Stimulated activated CD8-positive, alpha-beta memory T cell treated with anti-CD3 and anti-CD28 coated beads, Interleukin-2, amount 100 ng/mL, for 48 hours (primary cell): Measurements from ENCODE around the gene TIE1.

Experiments used
- DNase-seq, 2 donors: peaks; one replicate each; pipeline ENCODE4 v3.0.0-alpha.2; 2020; ENCODE audit warnings: low read depth in 2 of 2

The TIE1 gene

DNA sequence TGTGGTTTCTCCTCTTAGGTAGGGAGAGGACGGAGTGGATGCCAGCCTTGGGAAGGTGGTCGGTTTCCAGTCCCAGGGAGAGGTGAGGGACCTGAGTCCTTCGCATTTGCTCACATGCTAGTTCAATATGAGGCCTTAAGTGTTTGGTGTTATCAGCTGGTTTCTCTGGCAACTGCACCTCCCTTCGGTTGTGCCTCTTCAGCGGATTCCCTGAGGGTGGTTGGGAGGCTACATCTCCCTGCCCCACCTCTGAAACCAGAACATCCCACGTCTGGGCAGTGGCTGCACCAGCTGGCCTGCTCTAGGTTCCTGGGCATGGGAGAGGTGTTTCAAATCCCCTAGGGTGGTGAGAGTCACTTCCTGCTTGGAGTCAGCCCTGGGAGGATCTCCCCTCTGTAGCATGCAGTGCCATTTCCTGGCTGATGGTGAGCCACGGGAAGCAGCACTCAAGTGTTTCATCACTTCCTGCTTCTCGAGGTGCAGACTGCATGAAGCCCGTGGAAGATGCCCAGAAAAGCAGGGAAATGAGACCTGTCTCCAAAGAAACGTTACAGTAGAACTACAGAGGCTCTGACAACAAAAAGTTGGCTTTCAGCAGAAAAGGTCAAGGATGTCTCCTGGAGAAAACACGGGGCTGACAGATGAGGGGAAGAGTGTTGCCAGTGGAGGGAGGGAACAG lies 26.5 kb upstream of the TIE1 start:
- peak in 1 of 2 donors; percentile 6 for DNase-seq

DNA sequence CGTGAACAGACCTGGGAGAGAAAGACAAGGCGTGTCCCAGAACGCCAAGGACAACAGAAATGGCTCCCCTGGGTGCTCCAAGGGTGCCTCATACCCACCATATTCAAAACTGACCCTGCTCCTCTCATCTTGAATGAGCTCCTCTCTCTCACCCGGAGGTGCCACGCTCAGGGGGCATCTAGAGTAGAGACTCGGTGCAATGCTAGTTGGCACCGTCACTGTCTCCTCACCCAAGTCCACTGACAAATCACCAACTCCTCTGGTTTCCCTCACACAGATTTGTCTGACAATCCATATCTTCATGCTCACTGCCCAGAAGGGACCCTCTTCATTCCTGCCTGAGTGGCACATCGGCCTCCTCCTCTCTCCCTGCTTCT lies 26.0 kb upstream of the TIE1 start:
- no peak for DNase-seq

DNA sequence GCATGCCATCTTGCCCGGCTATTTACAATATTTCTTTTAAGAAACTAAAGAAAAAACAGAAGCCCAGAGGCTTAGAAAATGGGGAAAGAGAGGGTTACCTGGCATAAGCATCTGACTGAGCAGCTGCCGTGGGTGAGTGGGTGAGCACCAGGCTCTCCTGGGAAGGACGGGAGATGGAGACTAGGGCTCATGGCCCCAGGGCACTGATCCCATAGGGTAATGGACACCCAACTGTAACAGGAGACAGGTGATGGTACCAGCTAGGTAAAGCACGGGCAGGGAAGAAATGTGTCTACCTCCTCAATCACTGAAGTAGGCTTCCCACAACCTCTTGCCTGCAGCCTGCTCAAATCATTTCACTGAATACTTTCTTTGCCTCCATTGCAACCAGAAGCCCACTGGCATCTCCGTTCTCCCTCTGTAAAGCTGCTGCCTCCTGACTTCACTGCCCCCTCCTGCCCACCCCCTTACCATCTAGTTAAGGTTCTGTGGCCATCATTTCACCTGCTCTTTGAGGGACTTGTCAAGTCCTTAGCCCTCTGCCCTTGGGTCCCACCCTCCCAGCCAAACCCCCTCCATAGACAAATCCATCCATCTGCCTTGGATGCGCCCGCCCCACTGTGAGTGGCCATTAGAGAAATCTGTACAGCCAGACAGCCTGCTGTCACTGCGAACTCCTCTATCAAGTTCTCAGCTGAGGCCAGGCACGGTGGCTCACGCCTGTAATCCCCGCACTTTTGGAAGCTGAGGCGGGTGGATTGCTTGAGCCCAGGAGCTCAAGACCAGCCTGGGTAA lies 24.8 kb upstream of the TIE1 start:
- no peak for DNase-seq

DNA sequence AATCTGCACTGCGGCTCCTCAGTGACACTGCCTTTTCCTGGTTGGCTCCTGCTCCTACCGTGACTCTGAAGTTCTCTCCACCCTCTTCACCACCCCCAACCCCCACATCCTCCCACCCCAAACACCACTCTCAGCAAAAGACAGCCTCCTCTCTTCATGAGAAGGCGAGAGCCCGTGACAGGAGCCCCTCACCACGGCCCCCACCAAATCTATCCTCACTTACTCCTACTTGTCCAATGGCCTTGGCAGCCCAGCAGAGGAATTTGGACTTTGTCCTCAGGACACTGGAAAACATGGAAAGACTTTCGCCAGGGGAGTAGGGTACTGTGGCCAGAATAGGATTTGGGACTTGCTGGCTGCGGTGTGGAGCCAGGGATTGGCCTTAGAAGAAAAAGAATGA lies 24.1 kb upstream of the TIE1 start:
- DNase-seq: no peak

DNA sequence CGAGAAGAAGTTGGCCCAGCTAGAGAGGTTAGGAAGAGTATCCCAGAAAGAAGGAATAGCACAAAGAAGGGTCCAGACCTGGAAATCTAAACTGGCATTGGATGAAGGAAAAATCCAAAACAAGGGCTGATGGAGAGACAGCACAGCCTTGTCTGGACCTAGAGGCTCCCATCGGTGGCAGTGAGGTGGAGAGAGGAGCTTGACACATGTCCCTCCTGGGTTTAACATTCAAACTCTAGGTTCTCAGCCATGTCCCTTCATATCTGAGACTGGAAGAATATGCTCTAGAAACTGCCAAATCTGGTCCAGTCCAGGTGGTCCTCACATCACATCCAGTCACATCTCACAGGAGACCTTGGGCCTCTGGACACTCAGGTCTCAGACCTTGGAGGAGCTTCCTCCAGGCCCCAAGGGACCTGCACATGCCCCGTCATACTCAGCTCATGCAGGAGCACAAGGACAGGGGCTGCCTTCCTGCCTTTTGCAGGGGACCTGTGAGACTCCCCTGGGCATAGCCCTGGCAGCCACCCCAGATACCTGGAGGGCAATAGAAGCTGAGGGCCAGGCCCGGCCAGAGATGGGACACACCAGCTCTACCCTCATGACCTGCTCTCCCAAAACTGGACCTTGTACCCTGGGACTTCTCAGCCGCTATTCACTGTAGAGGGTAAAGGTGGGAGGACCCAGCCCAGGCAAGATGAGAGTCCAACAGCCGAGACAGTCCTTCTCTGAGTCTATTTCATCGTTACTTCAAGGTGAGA lies 23.5 kb upstream of the TIE1 start:
- DNase-seq: no peak

DNA sequence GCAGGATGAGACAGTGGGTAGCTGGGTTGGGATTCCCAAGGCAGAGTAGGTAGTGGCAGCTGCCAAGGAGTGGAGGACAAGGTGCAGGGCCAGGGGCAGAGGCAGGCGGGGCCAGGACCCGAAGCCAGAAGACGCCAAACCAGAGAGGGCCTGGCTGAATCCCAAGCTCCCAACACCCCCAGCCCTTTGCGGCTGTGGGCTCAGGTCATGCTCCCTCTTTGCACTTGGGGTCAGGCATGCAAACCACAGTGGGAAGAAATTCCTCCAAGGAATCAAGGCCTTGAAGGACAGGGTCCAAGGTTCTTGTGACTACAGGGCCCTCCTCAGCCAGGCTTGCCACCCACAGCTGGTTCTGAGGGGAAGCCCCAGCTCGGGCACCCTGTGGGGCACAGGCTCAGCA lies 21.6 kb upstream of the TIE1 start:
- no peak for DNase-seq

DNA sequence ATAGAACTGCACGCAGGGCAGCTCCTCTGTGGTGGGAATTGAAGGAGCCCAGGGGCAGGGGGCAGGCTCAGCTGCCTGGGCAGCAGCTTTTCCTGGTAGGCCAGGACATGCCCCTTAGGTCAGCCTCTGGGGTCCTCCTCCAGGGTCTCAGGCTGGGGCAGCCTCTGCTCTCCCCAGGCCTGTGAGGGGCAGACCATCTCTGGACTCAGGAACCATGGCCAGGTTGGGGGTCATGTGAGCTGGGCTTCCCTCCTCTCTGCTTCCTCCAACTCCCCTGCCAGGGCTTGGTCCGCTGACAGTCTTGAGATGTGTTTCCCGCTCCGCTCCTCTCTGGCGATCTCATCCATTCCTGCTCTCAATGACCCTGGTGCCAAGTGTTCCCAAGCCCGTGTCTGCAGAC lies 21.1 kb upstream of the TIE1 start:
- no peak for DNase-seq

DNA sequence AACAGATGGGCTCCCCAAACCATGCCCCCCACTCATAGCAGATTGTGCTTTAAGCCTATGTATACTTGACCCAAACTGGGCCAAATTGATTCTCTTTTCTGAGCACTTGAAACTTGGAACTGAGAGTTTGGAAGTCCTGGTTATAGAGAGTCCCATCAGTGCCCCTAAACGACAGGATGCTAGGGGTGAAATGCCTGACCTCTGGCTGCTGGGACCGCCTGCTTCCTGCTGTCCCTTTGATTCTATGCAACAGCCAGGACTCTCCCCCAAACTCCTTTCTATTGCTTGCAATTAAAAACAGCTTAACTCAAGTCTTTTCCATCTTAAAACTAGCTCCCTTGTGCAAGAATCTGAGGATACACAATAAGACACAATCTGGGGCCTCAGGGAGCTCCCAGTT lies 20.1 kb upstream of the TIE1 start:
- DNase-seq: no peak

DNA sequence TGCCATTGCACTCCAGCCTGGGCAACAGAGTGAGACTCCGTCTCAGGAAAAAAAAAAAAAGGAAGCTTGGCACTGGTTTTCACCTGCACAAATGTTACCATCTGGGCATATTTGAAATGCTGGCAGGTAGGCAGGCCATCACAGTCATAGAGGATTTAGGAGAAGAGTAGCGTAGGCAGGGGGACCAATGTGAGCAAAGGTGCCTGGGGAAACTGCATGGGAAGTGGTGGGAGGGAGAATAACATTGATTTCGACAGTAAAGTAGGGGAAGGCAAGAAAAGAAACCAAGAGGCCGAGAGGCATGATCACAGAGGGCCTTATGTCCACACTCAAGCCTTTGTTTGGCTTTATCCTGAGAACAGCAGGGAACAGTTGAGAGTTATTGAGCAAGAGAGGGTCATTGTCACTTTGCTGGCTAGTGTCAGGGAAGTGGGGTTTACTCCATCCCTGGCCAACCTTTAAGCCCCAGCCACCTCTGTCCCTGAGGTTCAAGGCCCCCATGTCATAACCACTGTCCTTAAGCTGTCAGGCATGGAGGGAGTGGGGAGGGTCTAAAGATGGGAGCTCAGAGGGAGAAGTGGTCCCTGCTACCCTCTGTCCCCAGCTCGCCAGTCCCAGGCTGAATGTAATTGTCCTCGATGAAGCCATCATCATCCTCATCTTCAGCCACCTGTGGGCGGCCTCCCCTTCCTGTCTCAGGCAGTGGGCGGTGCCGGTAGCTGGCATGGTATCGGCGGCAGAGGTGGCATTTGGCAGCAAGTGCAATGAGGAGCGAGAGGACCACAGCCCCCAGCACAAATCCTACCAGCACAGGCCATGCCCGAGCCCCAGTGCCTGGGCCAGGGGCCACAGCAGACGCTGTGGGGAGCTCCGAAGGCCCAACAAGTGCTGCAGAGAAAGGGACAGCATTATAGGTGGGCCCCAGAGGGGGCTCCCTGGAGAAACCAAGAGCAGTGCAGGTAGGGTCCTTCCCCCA lies 18.3 kb upstream of the TIE1 start:
- no peak for DNase-seq

DNA sequence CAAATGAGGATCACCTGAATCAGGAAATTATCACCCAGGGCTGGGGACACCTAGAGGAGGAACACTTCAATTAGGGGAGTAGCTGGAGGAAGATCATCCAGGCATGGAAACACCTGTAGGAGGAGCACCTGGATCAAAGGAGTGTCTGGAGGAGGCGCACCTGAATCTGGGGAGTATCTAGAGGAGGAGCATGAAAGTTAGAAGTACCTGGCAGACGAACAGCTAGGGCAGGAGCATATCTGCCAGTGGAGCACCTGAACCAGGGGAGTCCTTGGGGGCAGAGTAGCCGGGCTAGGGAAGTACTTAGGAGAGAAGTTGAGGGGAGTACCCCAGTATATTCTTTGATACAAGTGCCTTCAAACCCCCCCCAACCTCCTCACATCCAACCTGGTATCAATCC lies 16.7 kb upstream of the TIE1 start:
- DNase-seq: no peak

DNA sequence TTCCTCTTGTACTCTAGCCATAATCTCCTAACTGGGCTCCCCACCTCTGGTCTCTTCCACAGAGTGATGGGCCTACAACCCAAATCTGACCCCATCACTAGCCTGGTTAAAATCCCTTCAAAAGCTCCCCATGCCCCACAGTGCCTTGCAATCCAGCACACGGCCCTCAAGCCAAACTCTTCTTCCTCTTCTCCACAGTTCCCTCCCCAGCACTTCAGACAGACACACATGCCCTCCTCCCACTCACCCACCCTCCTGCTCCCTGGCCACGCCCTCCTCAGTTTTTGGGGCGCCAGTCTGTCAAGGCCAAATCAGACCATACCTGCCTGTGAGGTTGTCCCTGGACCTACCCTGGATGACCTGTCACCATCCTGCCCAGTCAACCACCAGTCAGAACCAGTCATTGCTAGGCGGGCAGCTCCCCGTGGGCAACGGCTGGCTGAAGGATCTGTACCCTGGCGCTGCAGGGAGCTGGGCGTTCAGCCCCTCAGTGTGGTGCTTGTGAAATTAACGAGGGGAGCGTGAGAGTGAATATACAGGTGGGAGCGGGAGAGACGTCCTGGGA lies 16.2 kb upstream of the TIE1 start:
- DNase-seq: no peak

DNA sequence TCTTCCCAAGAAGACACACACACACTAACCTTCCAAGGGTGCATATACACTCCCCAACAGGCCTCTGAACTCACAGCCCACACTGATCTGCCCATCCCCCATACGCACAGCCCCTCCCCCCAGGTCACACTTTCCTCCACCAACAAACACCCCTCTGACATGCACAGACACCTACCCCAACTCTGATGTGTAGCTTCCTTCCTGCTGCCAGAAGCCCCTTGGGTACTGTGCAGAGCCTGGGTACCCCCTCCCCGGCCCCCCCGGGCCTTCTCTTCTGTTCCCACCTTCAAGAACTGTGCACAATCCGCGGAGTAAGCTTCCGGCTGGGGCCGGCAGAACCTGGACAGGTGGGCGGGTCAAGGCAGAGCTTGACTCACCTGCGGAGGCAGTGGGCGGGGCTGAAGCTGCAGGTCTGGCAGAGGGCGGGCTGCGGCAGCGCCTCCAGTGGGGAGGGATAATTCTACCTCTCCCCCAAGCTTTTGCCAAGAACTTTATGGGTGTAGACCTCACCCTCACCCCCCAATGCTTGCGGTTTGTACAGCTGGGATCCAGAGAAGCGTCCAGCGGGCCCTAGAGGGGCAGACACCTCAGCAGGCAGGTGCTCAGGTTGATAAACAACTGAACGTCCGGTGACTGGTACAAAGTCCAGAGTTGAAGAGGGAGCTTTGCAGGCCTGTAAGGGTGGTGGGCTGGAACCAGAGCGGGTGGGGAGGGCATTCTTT lies 15.4 kb upstream of the TIE1 start, which contains the start of gene C1orf210:
TSS of gene C1orf210 (minus strand) at position 313 of the 722 bp plus-strand sequence. CDS start 2,311 bp downstream, outside the sequence.
- DNase-seq: no peak

DNA sequence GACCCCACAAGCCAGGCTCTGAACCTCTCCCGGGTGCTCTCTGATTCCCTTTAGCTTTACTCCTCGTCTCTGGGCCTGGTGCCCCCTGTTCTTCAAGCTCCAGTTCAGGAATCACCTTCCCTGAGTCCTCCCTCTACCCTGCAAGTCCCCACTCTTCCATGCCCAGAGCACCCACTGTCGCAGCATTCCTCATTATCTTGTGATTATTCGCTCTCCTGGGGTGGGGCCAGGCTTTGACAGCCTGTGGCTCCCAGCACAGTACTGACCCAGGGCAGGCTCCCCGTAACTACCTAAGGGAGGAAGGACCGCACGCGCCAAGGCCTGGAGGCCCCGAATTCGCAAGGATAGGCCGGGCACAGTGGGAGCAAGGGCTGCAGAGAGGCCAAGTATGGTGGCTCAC lies 14.7 kb upstream of the TIE1 start:
- DNase-seq: no peak

DNA sequence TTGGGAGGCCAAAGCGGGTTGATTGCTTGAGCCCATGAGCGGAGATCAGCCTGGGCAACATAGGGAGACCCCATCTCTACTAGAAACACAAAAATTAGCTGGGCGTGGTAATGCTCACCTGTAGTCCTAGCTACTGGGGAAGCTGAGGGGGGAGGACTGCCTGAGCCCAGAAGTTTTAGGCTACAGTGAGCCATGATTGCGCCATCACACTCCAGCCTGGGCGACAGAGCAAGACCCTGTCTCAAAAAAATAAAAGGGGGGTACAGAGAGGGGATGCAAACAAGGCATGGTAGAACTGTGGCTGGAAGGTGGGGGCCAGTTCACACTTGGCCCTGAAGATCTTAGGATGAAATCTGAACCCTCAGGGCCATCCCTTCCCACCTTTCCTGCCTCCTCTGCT lies 14.2 kb upstream of the TIE1 start:
- no peak for DNase-seq

DNA sequence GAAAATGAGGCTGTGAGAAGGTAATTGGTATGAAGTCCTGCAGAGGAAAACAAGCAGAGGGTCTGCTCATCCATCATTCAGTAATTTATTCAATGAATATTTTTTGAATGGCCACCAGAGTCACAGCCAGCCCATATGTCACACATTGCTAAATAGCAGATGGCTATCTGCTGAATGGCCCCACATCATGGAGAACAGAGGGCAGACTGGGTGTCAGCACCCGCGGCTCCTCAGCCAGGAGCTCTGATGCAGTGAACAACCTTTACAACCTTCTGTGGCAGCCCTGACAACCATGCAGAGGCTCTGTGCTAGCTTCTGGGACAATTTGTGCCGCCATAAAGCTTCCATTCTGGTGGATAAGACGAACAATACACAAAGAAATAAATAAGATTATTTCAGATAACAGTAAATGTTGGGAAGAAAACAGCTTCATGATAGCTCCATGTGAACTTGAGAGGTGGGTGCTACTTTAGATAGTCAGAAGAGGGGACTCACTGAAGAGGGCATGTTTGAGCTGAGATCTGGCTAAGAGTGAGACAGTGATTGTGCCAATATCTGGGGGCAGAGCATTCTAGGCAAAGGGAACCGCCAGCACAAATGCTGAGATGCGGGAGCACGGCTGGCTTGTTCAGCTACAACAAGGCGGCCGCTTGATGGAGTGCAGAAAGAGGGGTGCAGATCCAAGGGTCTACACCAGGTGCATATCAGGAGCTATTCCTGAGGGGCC lies 12.6 kb upstream of the TIE1 start:
- no peak for DNase-seq

DNA sequence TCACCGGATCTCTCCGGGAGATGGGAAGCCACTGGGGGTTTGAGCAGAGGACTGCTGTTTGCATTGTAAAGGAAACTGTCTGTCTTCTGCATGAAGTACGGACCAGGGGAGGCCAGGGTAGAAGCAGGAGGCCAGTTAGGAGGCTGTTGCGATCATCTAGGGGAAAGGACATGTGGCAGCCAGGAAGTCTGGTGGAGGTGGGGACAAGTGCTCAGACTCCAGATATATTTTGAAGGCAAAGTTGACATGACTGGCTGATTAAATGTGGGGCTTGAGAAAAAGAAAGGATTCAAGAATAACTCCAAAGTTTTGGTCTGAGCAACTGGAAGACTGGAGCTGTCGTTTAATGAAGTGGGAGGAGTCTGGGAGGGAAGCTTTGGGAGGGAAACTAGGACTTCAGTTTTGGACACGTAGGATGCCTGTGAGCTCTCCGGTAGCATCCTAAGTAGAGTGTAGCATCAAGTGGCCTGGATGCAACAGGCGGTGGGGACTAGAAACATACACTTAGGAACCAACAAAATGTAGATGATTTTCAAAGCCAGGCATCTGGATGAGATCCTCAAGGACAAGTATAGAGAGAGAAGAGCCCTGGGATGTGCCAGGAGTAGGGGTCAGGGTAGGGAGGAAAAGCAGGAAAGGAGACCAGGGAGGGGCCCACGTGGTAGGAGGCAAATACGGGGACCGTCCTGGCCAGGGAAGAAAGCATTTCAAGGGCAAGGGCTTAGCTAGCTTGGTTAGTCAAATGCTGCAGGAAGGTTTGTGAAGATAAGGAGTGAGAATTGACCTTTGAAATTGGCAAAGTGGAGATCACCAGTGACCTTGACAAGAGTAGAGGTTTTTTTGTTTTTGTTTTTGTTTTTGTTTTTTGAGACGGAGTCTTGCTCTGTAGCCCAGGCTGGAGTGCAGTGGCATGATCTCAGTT lies 11.7 kb upstream of the TIE1 start:
- no peak for DNase-seq

DNA sequence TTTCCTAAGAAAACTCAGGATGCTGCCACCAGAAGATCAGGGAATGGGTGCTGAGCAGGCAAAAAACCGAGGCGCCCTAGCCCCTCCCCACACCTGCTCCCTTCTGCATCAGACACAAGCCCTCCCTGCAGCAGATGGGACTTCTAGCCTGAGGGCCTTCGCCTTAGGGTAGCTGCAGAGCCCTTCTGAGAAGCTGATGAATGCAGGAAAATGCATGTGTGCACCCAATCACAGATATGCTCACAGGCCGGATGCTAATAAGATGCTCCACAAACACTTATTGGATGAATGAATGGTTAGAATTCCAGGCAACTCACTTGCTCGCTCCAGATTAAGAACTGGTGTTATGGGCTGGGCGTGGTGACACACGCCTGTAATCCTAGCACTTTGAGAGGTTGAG lies 8.6 kb upstream of the TIE1 start:
- DNase-seq: no peak

DNA sequence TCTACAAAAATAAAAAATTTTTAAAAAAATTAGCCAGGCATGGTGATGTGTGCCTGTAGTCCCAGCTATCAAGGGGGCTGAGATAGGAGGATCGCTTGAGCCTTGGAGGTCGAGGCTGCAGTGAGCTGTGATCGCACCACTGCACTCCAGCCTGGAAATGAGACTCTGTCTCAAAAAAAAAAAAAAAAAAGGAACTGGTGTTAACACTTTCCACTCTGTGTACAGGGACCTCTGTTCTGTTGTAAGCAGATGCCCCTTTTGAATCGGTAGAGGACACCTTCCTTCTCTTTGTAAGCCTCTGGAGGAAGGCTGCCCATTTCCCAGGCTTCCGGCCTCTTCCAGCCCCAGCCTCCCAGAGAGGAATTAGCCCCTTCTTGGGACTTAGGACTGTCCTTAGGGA lies 8.1 kb upstream of the TIE1 start:
- DNase-seq: no peak

DNA sequence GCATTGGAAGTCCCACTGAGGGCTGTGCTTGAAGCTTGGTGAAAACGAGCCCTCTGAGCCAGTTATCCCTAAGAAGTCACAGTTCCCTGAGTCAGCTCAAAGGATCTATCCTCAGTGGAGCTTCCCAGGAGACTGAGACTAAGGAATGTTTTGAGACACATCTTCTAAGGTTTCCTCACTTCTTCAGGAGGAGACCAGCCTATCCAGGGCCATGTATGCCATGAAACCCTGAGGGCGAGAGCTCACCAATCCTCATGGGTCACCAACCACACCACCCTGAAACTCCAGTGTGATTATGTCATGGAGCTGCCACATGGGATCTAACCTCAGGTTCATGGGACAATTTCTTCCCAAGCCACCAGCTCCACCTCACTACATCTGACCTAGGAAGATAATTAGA lies 7.6 kb upstream of the TIE1 start:
- DNase-seq: no peak
